HepG2 (cell line): Measurements from ENCODE around the gene MTFR1L. TPM values are rescaled to one million over a fixed set of nuclear protein-coding genes. Genes with fewer than 3 reads are reported as not detected.

Experiments used
- ARID3A ChIP-seq: IDR thresholded peaks from 2 replicates; pipeline ENCODE4 v1.6.1; 2012; ENCODE audit warnings: low read depth, low read length, improper control_type of control experiment
- CBX2 ChIP-seq, 2 experiments: fragments of 200-600 bp in 1 of 2; sonication (generic); formaldehyde crosslinking in 1 of 2; IDR thresholded peaks; 2 replicates each; pipeline versions ENCODE4 v1.7.0 to v1.8.1; 2018 to 2022; ENCODE audit warnings: low read depth in 2 of 2, low read length in 1 of 2, mild to moderate bottlenecking in 1 of 2, missing genetic modification reagents in 1 of 2
- DPF2 ChIP-seq: sonication (generic); formaldehyde crosslinking; IDR thresholded peaks from 2 replicates; pipeline ENCODE4 v1.4.0; 2020; ENCODE audit warnings: mild to moderate bottlenecking, low read depth, missing genetic modification reagents, borderline replicate concordance
- EHMT2 ChIP-seq: fragments of 200-600 bp; sonication (generic); IDR thresholded peaks from 2 replicates; pipeline ENCODE4 v1.7.0; 2017; ENCODE audit warnings: antibody characterized with exemption, low read depth, low read length, borderline replicate concordance
- HDAC1 ChIP-seq: sonication (generic); formaldehyde crosslinking; IDR thresholded peaks from 2 replicates; pipeline ENCODE4 v1.5.1; 2020; ENCODE audit warnings: mild to moderate bottlenecking, missing genetic modification reagents
- KMT2B ChIP-seq: IDR thresholded peaks from 2 replicates; pipeline ENCODE4 v1.6.1; 2016; ENCODE audit warnings: missing genetic modification reagents, missing compliant biosample characterization
- PITX1 ChIP-seq: sonication (generic); formaldehyde crosslinking; IDR thresholded peaks from 2 replicates; pipeline ENCODE4 v1.5.1; 2020; ENCODE audit warnings: mild to moderate bottlenecking, missing genetic modification reagents
- RCOR2 ChIP-seq: IDR thresholded peaks from 2 replicates; pipeline ENCODE4 v1.6.1; 2016; ENCODE audit warnings: missing biosample characterization, missing genetic modification reagents
- SALL2 ChIP-seq: sonication (generic); formaldehyde crosslinking; IDR thresholded peaks from 2 replicates; pipeline ENCODE4 v1.8.1; 2023; ENCODE audit warnings: mild to moderate bottlenecking, missing genetic modification reagents, inconsistent platforms
- SMYD3 ChIP-seq: sonication (generic); formaldehyde crosslinking; IDR thresholded peaks from 2 replicates; pipeline ENCODE4 v1.8.1; 2023; ENCODE audit warnings: mild to moderate bottlenecking, missing genetic modification reagents
- SOX5 ChIP-seq: IDR thresholded peaks from 2 replicates; pipeline ENCODE4 v1.6.1; 2016; ENCODE audit warnings: borderline replicate concordance
- ZBTB33 ChIP-seq: sonication (generic); formaldehyde crosslinking; IDR thresholded peaks from 2 replicates; pipeline ENCODE4 v1.4.0; 2020; ENCODE audit warnings: missing genetic modification reagents
- ZNF207 ChIP-seq: fragments of 450-650 bp; IDR thresholded peaks from 2 replicates; pipeline ENCODE4 v1.6.1; 2016; ENCODE audit warnings: antibody characterized with exemption, borderline replicate concordance
- ZNF280B ChIP-seq: sonication (generic); formaldehyde crosslinking; IDR thresholded peaks from 2 replicates; pipeline ENCODE4 v1.5.0; 2020; ENCODE audit warnings: missing genetic modification reagents, mild to moderate bottlenecking, borderline replicate concordance
- ZNF329 ChIP-seq: sonication (generic); formaldehyde crosslinking; IDR thresholded peaks from 2 replicates; pipeline ENCODE4 v1.9.0; 2021; ENCODE audit warnings: low read depth, mild to moderate bottlenecking, missing genetic modification reagents
- ZNF629 ChIP-seq: sonication (generic); formaldehyde crosslinking; conservative IDR thresholded peaks from 2 replicates; pipeline ENCODE4 v1.5.0; 2020; ENCODE audit warnings: missing genetic modification reagents
- ZNF652 ChIP-seq: IDR thresholded peaks from 2 replicates; pipeline ENCODE4 v1.6.1; 2016; ENCODE audit warnings: low read depth, borderline replicate concordance
- polyA plus RNA-seq, 8 experiments: library from polyadenylated mRNA; depleted of rRNA in 3 of 8; stranded (reverse) in 7 of 8; unstranded in 1 of 8; fragments of >200 nt; fragmentation: Illumina TruSeq in 4 of 8; extraction: Trizol in 4 of 8; gene quantifications; 2 replicates each; pipeline versions ENCODE4 v1.2.1 to v1.2.3, GENCODE V29; 2011 to 2016; ENCODE audit warnings: low read depth in 4 of 8, missing spikeins in 1 of 8, mixed read lengths in 1 of 8; ENCODE audit not compliant: insufficient read depth in 1 of 8
- total RNA-seq, 5 experiments: library from RNA; depleted of rRNA; stranded (reverse); fragments of >200 nt; fragmentation: Illumina TruSeq; extraction: Trizol; gene quantifications; 2 replicates each; pipeline ENCODE4 v1.2.3, GENCODE V29; 2016; ENCODE audit warnings: low read depth in 1 of 5
- TF ChIP-seq, protein P1 (sequence below): sonication (generic); formaldehyde crosslinking; IDR thresholded peaks from 2 replicates; pipeline ENCODE4 v1.5.1; 2020; ENCODE audit warnings: mild to moderate bottlenecking, missing genetic modification reagents, borderline replicate concordance
- TF ChIP-seq, protein P2 (sequence below): sonication (generic); formaldehyde crosslinking; IDR thresholded peaks from 2 replicates; pipeline ENCODE4 v1.8.1; 2023; ENCODE audit warnings: missing genetic modification reagents, inconsistent platforms, borderline replicate concordance

The MTFR1L gene
- total and polyA plus RNA-seq, 2 of the 13 experiments (the other 11 are each of a cell fraction or from before 2014, with no cell fraction given), result 38.0 to 55.7 TPM

DNA sequence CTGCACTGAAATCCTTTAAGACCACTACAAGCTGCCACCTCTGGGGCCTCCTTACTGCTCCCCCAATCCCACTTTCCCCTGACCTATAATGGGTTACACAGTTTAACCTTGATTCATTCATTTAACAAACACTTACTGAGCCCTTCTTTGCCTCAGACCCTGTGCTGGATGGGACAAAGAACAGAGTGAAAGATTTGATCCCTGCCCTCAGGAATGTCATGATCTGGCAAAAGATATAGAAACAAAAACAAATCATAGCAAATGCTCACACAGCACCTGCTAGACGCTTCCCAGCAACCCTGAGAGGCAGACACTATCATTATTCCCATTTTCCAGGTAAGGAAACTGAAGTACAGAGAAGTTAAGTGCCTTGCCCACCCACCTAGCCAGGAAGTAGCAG lies 46.5 kb downstream of the MTFR1L start (continued):
- TF ChIP-seq RCOR2 (CRISPR knock-in tag) (no peak), KMT2B (CRISPR knock-in tag) (no peak), SALL2 (CRISPR knock-in tag) (no peak), ARID3A (0 out of 2 replicates have a peak, but pooled peaks have one; percentile 7), SOX5 (CRISPR knock-in tag) (peak; percentile 14; the same call in 1 of the 2 replicates), HDAC1 (CRISPR knock-in tag) (0 out of 2 replicates have a peak, but pooled peaks have one; percentile 22), ZNF629 (peak; percentile 79), ZNF652 (CRISPR knock-in tag) (peak; percentile 48), PITX1 (CRISPR knock-in tag) (no peak), CBX2 (IDR thresholded peaks at IDR 0.05; ENCODE audit: low read depth, low read length) (no peak), CBX2 (CRISPR knock-in tag; IDR thresholded peaks at IDR 0.05; ENCODE audit: low read depth) (no peak), ZNF329 (no peak), EHMT2 (no peak), ZNF207 (no peak), ZBTB33 (CRISPR knock-in tag) (no peak), DPF2 (CRISPR knock-in tag) (no peak), ZNF280B (CRISPR knock-in tag) (no peak), SMYD3 (CRISPR knock-in tag) (no peak)
- TF ChIP-seq, protein P1, sequence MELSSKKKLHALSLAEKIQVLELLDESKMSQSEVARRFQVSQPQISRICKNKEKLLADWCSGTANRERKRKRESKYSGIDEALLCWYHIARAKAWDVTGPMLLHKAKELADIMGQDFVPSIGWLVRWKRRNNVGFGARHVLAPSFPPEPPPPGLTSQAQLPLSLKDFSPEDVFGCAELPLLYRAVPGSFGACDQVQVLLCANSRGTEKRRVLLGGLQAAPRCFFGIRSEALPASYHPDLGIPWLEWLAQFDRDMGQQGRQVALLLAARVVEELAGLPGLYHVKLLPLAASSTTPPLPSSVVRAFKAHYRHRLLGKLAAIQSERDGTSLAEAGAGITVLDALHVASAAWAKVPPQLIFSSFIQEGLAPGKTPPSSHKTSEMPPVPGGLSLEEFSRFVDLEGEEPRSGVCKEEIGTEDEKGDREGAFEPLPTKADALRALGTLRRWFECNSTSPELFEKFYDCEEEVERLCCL (CRISPR knock-in tag), result no peak
- TF ChIP-seq, protein P2, sequence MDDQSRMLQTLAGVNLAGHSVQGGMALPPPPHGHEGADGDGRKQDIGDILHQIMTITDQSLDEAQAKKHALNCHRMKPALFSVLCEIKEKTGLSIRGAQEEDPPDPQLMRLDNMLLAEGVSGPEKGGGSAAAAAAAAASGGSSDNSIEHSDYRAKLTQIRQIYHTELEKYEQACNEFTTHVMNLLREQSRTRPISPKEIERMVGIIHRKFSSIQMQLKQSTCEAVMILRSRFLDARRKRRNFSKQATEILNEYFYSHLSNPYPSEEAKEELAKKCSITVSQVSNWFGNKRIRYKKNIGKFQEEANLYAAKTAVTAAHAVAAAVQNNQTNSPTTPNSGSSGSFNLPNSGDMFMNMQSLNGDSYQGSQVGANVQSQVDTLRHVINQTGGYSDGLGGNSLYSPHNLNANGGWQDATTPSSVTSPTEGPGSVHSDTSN (CRISPR knock-in tag), result no peak
